ENCODE results near the gene OVAAL. TPM values are rescaled to one million over a fixed set of nuclear protein-coding genes. Genes with fewer than 3 reads are reported as not detected.
"Not testable (repeated sequence)": the region's sequence is repeated elsewhere in the genome, so short reads cannot be mapped to it uniquely, and the experiment has no call there.

OVAAL gene
- total and polyA plus RNA-seq, 8 donors = not detected

DNA sequence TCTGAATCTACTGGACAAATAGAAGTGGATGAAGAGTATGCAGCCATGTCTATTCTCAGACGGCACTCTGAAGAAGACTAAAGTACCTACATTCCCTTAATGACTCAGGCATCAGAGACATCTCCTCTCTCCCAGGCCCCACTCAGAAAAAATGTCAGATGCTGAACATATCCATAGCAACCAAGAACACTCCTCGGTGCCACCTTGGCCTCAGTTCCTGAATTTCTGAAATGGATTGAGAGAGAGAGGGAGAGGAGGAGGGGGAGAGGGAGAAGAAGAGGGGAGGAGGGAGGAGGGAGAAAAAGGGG, 16.0 kb upstream of the OVAAL start:
- TF ChIP-seq POLR2A (IDR thresholded peaks at IDR 0.05) = no peak
- no peak for TF ChIP-seq EP300 (IDR thresholded peaks at IDR 0.05)
- no peak for TF ChIP-seq POLR2AphosphoS5 (IDR thresholded peaks at IDR 0.05)
- TF ChIP-seq CTCF (IDR thresholded peaks at IDR 0.05) = no peak
- Histone ChIP-seq H3K9me3 (no peaks in the 10 kb centered on the region), H3K27me3 (no peaks in the 10 kb centered on the region), H3K4me1 (peaks cover 0 to 13% (median 0%) of the 10 kb centered on the region in 4 donors), H3K4me3 (no peak overlapping the region), H3K27ac (no peak overlapping the region), H3K36me3 (no peaks in the 10 kb centered on the region)
- no peak for DNase-seq
- WGBS, 5 donors = 51 to 65% (median 56%) methylated on average over 2 of the region's 2 CpGs
- intact Hi-C loops (cut with DNase I; ENCODE audit: low total_unique reads) = no loop called here

DNA sequence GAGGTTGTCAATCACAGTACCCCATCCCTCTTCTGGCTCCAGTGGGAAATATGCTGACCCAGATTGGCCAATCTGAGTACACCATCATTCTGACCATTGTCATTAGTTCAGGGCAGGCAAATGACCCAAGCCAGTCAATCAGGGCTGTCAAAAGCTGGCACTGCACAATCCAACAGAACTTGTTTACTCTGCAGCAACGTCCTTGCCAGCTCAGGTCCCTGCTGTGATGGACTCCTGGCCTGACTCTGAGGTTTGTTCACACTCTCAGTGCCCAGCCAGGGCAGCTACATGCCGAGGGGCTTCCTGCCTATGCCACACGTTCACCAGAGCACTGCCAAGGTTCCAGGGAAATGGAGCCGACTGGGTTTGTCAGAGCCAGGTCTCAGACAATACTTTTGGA, 14.7 kb upstream of the OVAAL start:
- peaks cover 0 to 13% (median 0%) of the 10 kb centered on the region in 4 donors for H3K4me1 ChIP-seq
- no peaks in the 10 kb centered on the region for H3K9me3 ChIP-seq
- H3K27me3 ChIP-seq = no peaks in the 10 kb centered on the region
- H3K27ac ChIP-seq = no peak overlapping the region
- intact Hi-C loops (cut with DNase I; ENCODE audit: low total_unique reads) = no loop called here
- TF ChIP-seq CTCF (IDR thresholded peaks at IDR 0.05) = no peak
- TF ChIP-seq EP300 (IDR thresholded peaks at IDR 0.05) = no peak
- no peak for TF ChIP-seq POLR2AphosphoS5 (IDR thresholded peaks at IDR 0.05)
- no peak for TF ChIP-seq POLR2A (IDR thresholded peaks at IDR 0.05)
- no peaks in the 10 kb centered on the region for H3K36me3 ChIP-seq
- no peak for DNase-seq
- no peak overlapping the region for H3K4me3 ChIP-seq
- WGBS, 5 donors = 36 to 80% (median 51%) methylated on average over 4 of the region's 4 CpGs

DNA sequence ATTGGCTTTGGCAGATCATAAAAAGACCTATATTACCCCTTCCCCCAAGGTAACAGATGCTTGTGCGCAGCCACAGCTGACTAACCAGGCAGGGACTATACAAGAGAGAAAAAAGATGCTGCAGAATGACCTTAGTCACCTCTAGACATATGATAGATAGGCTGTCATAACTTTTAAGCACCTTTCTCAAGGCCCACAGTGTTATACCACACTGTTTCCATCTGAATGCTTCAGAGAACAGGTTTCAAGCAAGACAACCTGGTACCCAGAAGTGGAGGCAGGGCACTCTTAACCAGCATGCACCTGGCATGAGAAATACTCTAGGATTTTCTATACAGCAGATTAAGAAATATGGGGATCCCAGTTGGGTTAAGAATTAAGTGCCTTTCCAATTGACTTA, 12.8 kb upstream of the OVAAL start:
- H3K4me1 ChIP-seq = peaks cover 0 to 13% (median 0%) of the 10 kb centered on the region in 4 donors
- H3K9me3 ChIP-seq = no peaks in the 10 kb centered on the region
- TF ChIP-seq CTCF (IDR thresholded peaks at IDR 0.05) = no peak
- no peak for TF ChIP-seq POLR2A (IDR thresholded peaks at IDR 0.05)
- TF ChIP-seq POLR2AphosphoS5 (IDR thresholded peaks at IDR 0.05) = no peak
- TF ChIP-seq EP300 (IDR thresholded peaks at IDR 0.05) = no peak
- no peak overlapping the region for H3K4me3 ChIP-seq
- DNase-seq = no peak
- 92 to 100% (median 96%) methylated on average over 1 of the region's 1 CpG for WGBS, 5 donors
- H3K27ac ChIP-seq = no peak overlapping the region
- intact Hi-C loops (cut with DNase I; ENCODE audit: low total_unique reads) = no loop called here
- no peaks in the 10 kb centered on the region for H3K36me3 ChIP-seq
- no peaks in the 10 kb centered on the region for H3K27me3 ChIP-seq

- H3K27ac ChIP-seq = no peak overlapping the region
- WGBS, 5 donors = 81 to 90% (median 89%) methylated on average over 7 of the region's 7 CpGs
Observed at GRCh38 chr1:180548686-180549317, 10.0 kb upstream of the OVAAL start.

DNA sequence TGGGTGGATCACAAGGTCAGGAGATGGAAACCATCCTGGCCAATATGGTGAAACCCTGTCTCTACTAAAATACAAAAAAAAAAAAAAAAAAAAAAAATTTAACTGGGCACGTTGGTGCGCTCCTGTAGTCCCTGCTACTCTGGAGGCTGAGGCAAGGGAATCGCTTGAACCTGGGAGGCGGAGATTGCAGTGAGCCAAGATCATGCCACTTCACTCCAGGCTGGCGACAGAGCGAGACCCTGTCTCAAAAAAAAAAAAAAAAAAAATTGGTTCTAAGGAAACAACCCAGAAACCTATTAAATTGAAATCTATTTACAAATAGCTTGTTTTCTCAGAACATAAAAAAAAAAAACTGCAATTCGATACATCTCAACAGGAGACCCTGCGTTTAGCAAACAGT, 9.0 kb upstream of the OVAAL start:
- WGBS, 5 donors = 91 to 95% (median 93%) methylated on average over 8 of the region's 8 CpGs
- H3K27ac ChIP-seq; H3K4me1 ChIP-seq; H3K27me3 ChIP-seq; H3K9me3 ChIP-seq; intact Hi-C loops (cut with DNase I; ENCODE audit: low total_unique reads); H3K4me3 ChIP-seq; H3K36me3 ChIP-seq; DNase-seq: not testable (repeated sequence)

More at GRCh38 chr1:180548686-180549317, 10.0 kb upstream of the OVAAL start:
- H3K9me3 ChIP-seq = no peaks in the 10 kb centered on the region
- H3K4me3 ChIP-seq = no peak overlapping the region
- no peaks in the 10 kb centered on the region for H3K27me3 ChIP-seq
- TF ChIP-seq CTCF (IDR thresholded peaks at IDR 0.05) = no peak
- intact Hi-C loops (cut with DNase I; ENCODE audit: low total_unique reads) = no loop called here
- no peaks in the 10 kb centered on the region for H3K36me3 ChIP-seq
- no peaks in the 10 kb centered on the region for H3K4me1 ChIP-seq
- DNase-seq = no peak
